H1 (cell line): ENCODE measurements around the gene TMEM200B. TPM values are rescaled to one million over a fixed set of nuclear protein-coding genes. Genes with fewer than 3 reads are reported as not detected.

Source experiments
- CTCF ChIA-PET: fragments of 300-600 bp; sonication (Branson Sonifier 250); formaldehyde crosslinking; loops from one replicate; lab custom pipeline; 2021; ENCODE audit not compliant: partially characterized antibody; lab: Charles Lee
- POLR2A ChIA-PET: fragments of 300-600 bp; sonication (Branson Sonifier 250); formaldehyde crosslinking; loops from one replicate; lab custom pipeline; 2021; ENCODE audit warnings: inconsistent platforms; ENCODE audit not compliant: partially characterized antibody; lab: Charles Lee
- DNase-seq, 2 experiments: peaks; one replicate each; pipeline versions ENCODE4 v3.0.0 to v3.0.0-alpha.2; 2010 to 2022; ENCODE audit warnings: low spot score in 2 of 2, low read depth in 1 of 2, mixed read lengths in 1 of 2
- FAIRE-seq: peaks from 2 replicates; lab custom pipeline; 2011; peaks lifted over from hg19 to GRCh38; lab: Jason Lieb, UNC
- H2AFZ ChIP-seq: 2 replicates; pipeline ENCODE4 v1.8.1; 2012; ENCODE audit warnings: low read length, inconsistent platforms
- H2AK5ac ChIP-seq: 2 replicates; pipeline ENCODE4 v1.6.1; 2013; ENCODE audit warnings: low read depth, low read length
- H2BK120ac ChIP-seq: replicated peaks from 2 replicates; pipeline ENCODE3; 2013; ENCODE audit warnings: low read depth, low read length, inconsistent platforms
- H2BK12ac ChIP-seq: 2 replicates; pipeline ENCODE4 v1.6.1; 2013; ENCODE audit warnings: low read depth, low read length
- H2BK15ac ChIP-seq: 2 replicates; pipeline ENCODE4 v1.6.1; 2013; ENCODE audit warnings: low read length
- H2BK20ac ChIP-seq: 2 replicates; pipeline ENCODE4 v1.6.1; 2013; ENCODE audit warnings: low read length
- H2BK5ac ChIP-seq: 2 replicates; pipeline ENCODE4 v1.6.1; 2013; ENCODE audit warnings: low read depth, low read length
- H3K14ac ChIP-seq: 2 replicates; pipeline ENCODE4 v1.6.1; 2013; ENCODE audit warnings: inconsistent platforms; ENCODE audit not compliant: insufficient read length
- H3K18ac ChIP-seq: 2 replicates; pipeline ENCODE4 v1.6.1; 2013; ENCODE audit warnings: low read length; ENCODE audit errors: extremely low read depth
- H3K23ac ChIP-seq: 2 replicates; pipeline ENCODE4 v1.6.1; 2013; ENCODE audit warnings: inconsistent platforms; ENCODE audit not compliant: insufficient read length
- H3K23me2 ChIP-seq: 2 replicates; pipeline ENCODE4 v1.6.1; 2013; ENCODE audit warnings: low read depth, low read length
- H3K27ac ChIP-seq: 2 replicates; pipeline ENCODE4 v1.6.1; 2011; ENCODE audit warnings: low read depth, low read length, inconsistent platforms
- H3K27me3 ChIP-seq, 4 experiments: replicated peaks in 1 of 4; 1 replicate in 1 of 4; 2 replicates in 3 of 4; pipeline versions ENCODE4 v1.6.1 to v1.8.1; 2011 to 2013; ENCODE audit warnings: low read length in 3 of 4, mild to moderate bottlenecking in 3 of 4, inconsistent platforms in 2 of 4, mixed read lengths in 2 of 4, moderate library complexity in 1 of 4; ENCODE audit not compliant: control insufficient read depth in 3 of 4, insufficient read depth in 3 of 4; ENCODE audit errors: extremely low read depth in 1 of 4
- H3K36me3 ChIP-seq, 4 experiments: 2 replicates each; pipeline versions ENCODE4 v1.6.1 to v1.8.1; 2011 to 2013; ENCODE audit warnings: mild to moderate bottlenecking in 4 of 4, low read length in 3 of 4, moderate library complexity in 2 of 4, control low read depth in 1 of 4, inconsistent platforms in 1 of 4; ENCODE audit not compliant: insufficient read depth in 4 of 4, control insufficient read depth in 2 of 4
- H3K4ac ChIP-seq: replicated peaks from 2 replicates; pipeline ENCODE3; 2013; ENCODE audit warnings: low read length, low read depth, mixed read lengths, inconsistent platforms; ENCODE audit not compliant: insufficient read length
- H3K4me1 ChIP-seq, 4 experiments: replicated peaks in 1 of 4; 1 replicate in 1 of 4; 2 replicates in 3 of 4; pipeline versions ENCODE4 v1.6.1 to v1.8.1; 2011 to 2013; ENCODE audit warnings: low read length in 3 of 4, inconsistent platforms in 2 of 4, mixed read lengths in 1 of 4; ENCODE audit not compliant: insufficient read depth in 4 of 4, control insufficient read depth in 3 of 4
- H3K4me2 ChIP-seq, 2 experiments: 2 replicates each; pipeline versions ENCODE4 v1.6.1 to v1.8.1; 2011 to 2013; ENCODE audit warnings: low read depth in 2 of 2, low read length in 2 of 2, control low read depth in 1 of 2, inconsistent platforms in 1 of 2, mild to moderate bottlenecking in 1 of 2; ENCODE audit not compliant: insufficient read depth in 1 of 2
- H3K4me3 ChIP-seq, 4 experiments: fragments of 200-600, 300-600 bp in 1 of 4; sonication (generic), shearing (Covaris generic), sonication (Bioruptor Twin) in 1 of 4; 2 replicates each; pipeline versions ENCODE4 v1.5.1 to v1.8.1; 2011 to 2016; ENCODE audit warnings: low read length in 4 of 4, low read depth in 3 of 4, control low read depth in 2 of 4, inconsistent platforms in 2 of 4, mild to moderate bottlenecking in 2 of 4, mixed read lengths in 1 of 4, moderate library complexity in 1 of 4; ENCODE audit not compliant: insufficient read depth in 2 of 4; ENCODE audit errors: extremely low read depth in 1 of 4
- H3K56ac ChIP-seq: replicated peaks from 2 replicates; pipeline ENCODE3; 2013; ENCODE audit warnings: low read depth, mild to moderate bottlenecking, mixed read lengths, low read length, inconsistent platforms; ENCODE audit not compliant: insufficient read length
- H3K79me1 ChIP-seq: 2 replicates; pipeline ENCODE4 v1.6.1; 2013; ENCODE audit warnings: low read depth, low read length, control low read depth
- H3K79me2 ChIP-seq, 2 experiments: 2 replicates each; pipeline versions ENCODE4 v1.6.1 to v1.8.1; 2012 to 2013; ENCODE audit warnings: low read length in 2 of 2, mild to moderate bottlenecking in 2 of 2, inconsistent platforms in 1 of 2; ENCODE audit not compliant: insufficient read depth in 2 of 2, control insufficient read depth in 1 of 2
- H3K9ac ChIP-seq, 4 experiments: replicated peaks in 1 of 4; 1 replicate in 1 of 4; 2 replicates in 3 of 4; pipeline versions ENCODE4 v1.6.1 to v1.8.1; 2011 to 2013; ENCODE audit warnings: low read depth in 3 of 4, low read length in 3 of 4, control low read depth in 2 of 4, mild to moderate bottlenecking in 2 of 4, moderate library complexity in 2 of 4, inconsistent platforms in 1 of 4; ENCODE audit errors: extremely low read depth in 1 of 4
- H3K9me3 ChIP-seq, 2 experiments: 2 replicates each; pipeline versions ENCODE4 v1.6.1 to v1.8.1; 2012 to 2013; ENCODE audit warnings: mild to moderate bottlenecking in 2 of 2, moderate library complexity in 2 of 2, control low read depth in 1 of 2, inconsistent platforms in 1 of 2, low read depth in 1 of 2, low read length in 1 of 2, mixed read lengths in 1 of 2; ENCODE audit not compliant: insufficient read depth in 2 of 2
- H4K20me1 ChIP-seq, 2 experiments: replicated peaks in 1 of 2; 2 replicates each; pipeline versions ENCODE3 to v1.8.1; 2011 to 2013; ENCODE audit warnings: inconsistent platforms in 2 of 2, low read length in 2 of 2, mild to moderate bottlenecking in 1 of 2; ENCODE audit not compliant: insufficient read depth in 2 of 2, control insufficient read depth in 1 of 2
- H4K5ac ChIP-seq: 2 replicates; pipeline ENCODE4 v1.6.1; 2013; ENCODE audit warnings: low read length, low read depth, mixed read lengths, inconsistent platforms; ENCODE audit not compliant: insufficient read length
- H4K8ac ChIP-seq: 2 replicates; pipeline ENCODE4 v1.8.0; 2013; ENCODE audit warnings: mild to moderate bottlenecking, moderate library complexity, low read length, inconsistent platforms; ENCODE audit not compliant: insufficient read depth; ENCODE audit errors: extremely low read depth
- H4K91ac ChIP-seq: replicated peaks from 2 replicates; pipeline ENCODE3; 2013; ENCODE audit warnings: low read length, mixed read lengths, inconsistent platforms; ENCODE audit not compliant: insufficient read length
- BCL11A ChIP-seq, 2 experiments: IDR thresholded peaks; one replicate each; pipeline ENCODE4 v1.6.1; 2011; ENCODE audit warnings: low read depth in 2 of 2, low read length in 2 of 2, mild to moderate bottlenecking in 2 of 2
- CHD1 ChIP-seq: IDR thresholded peaks from 2 replicates; pipeline ENCODE4 v1.6.1; 2012; ENCODE audit warnings: low read depth, low read length, improper control_type of control experiment
- CREB1 ChIP-seq: IDR thresholded peaks from 2 replicates; pipeline ENCODE4 v1.6.1; 2012; ENCODE audit warnings: inconsistent platforms
- EZH2 ChIP-seq: fragments of 200-600 bp; sonication (generic); IDR thresholded peaks from 2 replicates; pipeline ENCODE4 v1.7.1; 2012; ENCODE audit warnings: low read depth, mild to moderate bottlenecking, moderate library complexity, low read length, inconsistent platforms; ENCODE audit not compliant: severe bottlenecking
- TAF1 ChIP-seq: IDR thresholded peaks from 2 replicates; pipeline ENCODE4 v1.6.1; 2011; ENCODE audit warnings: mild to moderate bottlenecking, low read depth, low read length
- TBP ChIP-seq: IDR thresholded peaks from 2 replicates; pipeline ENCODE4 v1.6.1; 2011; ENCODE audit warnings: low read depth, low read length, improper control_type of control experiment
- TEAD4 ChIP-seq: IDR thresholded peaks from 2 replicates; pipeline ENCODE4 v1.6.1; 2012; ENCODE audit warnings: low read depth, low read length, inconsistent platforms, mixed read lengths
- WGBS, 2 experiments: shearing (Covaris generic) in 1 of 2; methylation state at CpG; one replicate each; pipeline versions ENCODE4 v1.1.6 to v1.1.7; 2013 to 2015; ENCODE audit warnings: low lambda C conversion rate in 2 of 2, mixed read lengths in 2 of 2, inconsistent platforms in 1 of 2, low coverage in 1 of 2, missing lambda C conversion rate in 1 of 2; ENCODE audit not compliant: insufficient replicate concordance in 2 of 2, insufficient coverage in 1 of 2, insufficient read length in 1 of 2; ENCODE audit errors: extremely low coverage in 1 of 2, missing lambda C conversion rate in 1 of 2; 5-methylcytosine and 5-hydroxymethylcytosine counted together
- polyA plus RNA-seq, 7 experiments: library from polyadenylated mRNA; depleted of rRNA in 3 of 7; stranded (reverse) in 5 of 7; unstranded in 2 of 7; fragments of >200 nt in 5 of 7; fragments of 200-250 nt in 2 of 7; gene quantifications; 1 replicate in 5 of 7; 2 replicates in 1 of 7; 4 replicates in 1 of 7; pipeline versions ENCODE4 v1.2.1 to v1.2.3, GENCODE V29; 2011 to 2013; ENCODE audit warnings: missing spikeins in 2 of 7, mixed read lengths in 2 of 7
- total RNA-seq: library from RNA; stranded (reverse); fragmentation: NEBNext Ultra II Directional; extraction: Animal tissue kit (Norgen Biotek cat#: 25700); gene quantifications from 2 replicates; pipeline ENCODE4 v1.2.1, GENCODE V29; 2021

TMEM200B gene
- total and polyA plus RNA-seq, 2 of the 8 experiments (the other 6 are each of a cell fraction or from before 2014, with no cell fraction given): 4.9 to 11.0 TPM

GRCh38 chr1:29123053-29123886 is 433 bp downstream of the TMEM200B start:
- peak overlapping the region; percentile 60; the same call in 1 of the 2 replicates for H2BK5ac ChIP-seq
- TF ChIP-seq TEAD4 (no peak), CHD1 (no peak), BCL11A (IDR thresholded peaks at IDR 0.05; ENCODE audit: low read depth in 2 of 2, low read length in 2 of 2) (no peak), EZH2 (peak; percentile 72), CREB1 (no peak), TBP (no peak), TAF1 (no peak)

More at GRCh38 chr1:29123053-29123886, 433 bp downstream of the TMEM200B start:
- peak overlapping the region; percentile 33 for H4K5ac ChIP-seq
- peak overlapping the region; percentile 91 to 95 for H3K4me2 ChIP-seq
- no peak overlapping the region for H2AFZ ChIP-seq
- no peak overlapping the region for H2BK120ac ChIP-seq
- H3K23me2 ChIP-seq: peaks cover 30% of the 10 kb centered on the region; the same call in 1 of the 2 replicates
- H2AK5ac ChIP-seq: peak overlapping the region; percentile 39; the same call in 1 of the 2 replicates
- H3K14ac ChIP-seq: no peak overlapping the region
- FAIRE-seq (no peak), DNase-seq (peak in 1 of 2 experiments; percentile 75)
- peak overlapping the region; percentile 89 for H4K91ac ChIP-seq
- peak overlapping the region; percentile 51 to 91 (median 60) for H3K4me3 ChIP-seq
- peak overlapping the region; percentile 87 for H3K18ac ChIP-seq
- CTCF ChIA-PET: interaction anchor here (1.0 to 2.9 kb wide), 12 partner anchors 12 to 239 kb away, joined by 3 to 15 read pairs (median 4); no protein-coding TSS in a partner anchor
- H4K8ac ChIP-seq: peak overlapping the region; percentile 93
- peak overlapping the region; percentile 86; the same call in 1 of the 2 replicates for H2BK20ac ChIP-seq
- no peaks in the 10 kb centered on the region; a peak in 1 of 4 replicates for H3K79me2 ChIP-seq
- peak overlapping the region; percentile 95; the same call in 1 of the 2 replicates for H2BK12ac ChIP-seq
- peaks cover 0 to 42% (median 25%) of the 10 kb centered on the region in 4 experiments; a peak in 6 of 7 replicates for H3K27me3 ChIP-seq
- 3% methylated on average over 47 of the region's 70 CpGs; no CpG with 5 or more reads in 1 of the 2 experiments for WGBS, 2 experiments
- H3K23ac ChIP-seq: no peak overlapping the region
- no peaks in the 10 kb centered on the region for H3K9me3 ChIP-seq
- POLR2A ChIA-PET: interaction anchor here (0.7 to 6.9 kb wide), 19 partner anchors 9 to 453 kb away, joined by 3 to 77 read pairs (median 5); partner anchors contain the start of genes EPB41, SRSF4 and YTHDF2
- no peaks in the 10 kb centered on the region for H3K79me1 ChIP-seq
- peak overlapping the region; percentile 94 for H3K4ac ChIP-seq
- peak overlapping the region; percentile 84 for H3K56ac ChIP-seq
- H3K9ac ChIP-seq: peak overlapping the region in 2 of 4 experiments; percentile 16 to 64; a peak in 3 of 7 replicates
- H3K36me3 ChIP-seq: no peaks in the 10 kb centered on the region
- H3K27ac ChIP-seq: no peak overlapping the region
- peaks cover 0 to 19% (median 9%) of the 10 kb centered on the region in 4 experiments; a peak in 6 of 7 replicates for H3K4me1 ChIP-seq
- peaks cover 0 to 4% of the 10 kb centered on the region in 2 experiments for H4K20me1 ChIP-seq
- H2BK15ac ChIP-seq: peak overlapping the region; percentile 72; the same call in 1 of the 2 replicates
